Lung (tissue), 12 donors: ENCODE measurements around the gene GH1. TPM values are rescaled to one million over a fixed set of nuclear protein-coding genes. Genes with fewer than 3 reads are reported as not detected.
A peak's percentile ranks its signal among the peaks of the same experiment; 100 is the strongest.

Experiments
- ATAC-seq: fragments of 200-7000 bp; cut with Tn5 transposase; one replicate; pipeline ENCODE4 v1.9.1; 2020; ENCODE audit warnings: moderate number of reproducible peaks; ENCODE audit not compliant: insufficient read depth, low FRiP score
- DNase-seq, 3 donors: peaks; one replicate each; pipeline ENCODE4 v3.0.0-alpha.2; 2013 to 2017
- H3K27ac ChIP-seq, 2 donors: one replicate each; pipeline ENCODE4 v1.5.1; 2013; ENCODE audit warnings: mild to moderate bottlenecking in 2 of 2, moderate library complexity in 2 of 2, control low read depth in 1 of 2, inconsistent platforms in 1 of 2, low read depth in 1 of 2, low read length in 1 of 2
- H3K27me3 ChIP-seq, 3 donors: one replicate each; pipeline ENCODE4 v1.5.1; 2013; ENCODE audit warnings: low read length in 2 of 3; ENCODE audit not compliant: control insufficient read depth in 3 of 3, insufficient read depth in 3 of 3
- H3K36me3 ChIP-seq, 4 donors: one replicate each; pipeline ENCODE4 v1.5.1; 2013; ENCODE audit warnings: low read length in 4 of 4, mild to moderate bottlenecking in 1 of 4, moderate library complexity in 1 of 4; ENCODE audit not compliant: control insufficient read depth in 4 of 4, insufficient read depth in 4 of 4
- H3K4me1 ChIP-seq, 5 donors: one replicate each; pipeline ENCODE4 v1.5.1; 2013; ENCODE audit warnings: low read length in 5 of 5, mild to moderate bottlenecking in 2 of 5, moderate library complexity in 1 of 5; ENCODE audit not compliant: control insufficient read depth in 5 of 5, insufficient read depth in 5 of 5
- H3K4me3 ChIP-seq: one replicate; pipeline ENCODE4 v1.5.1; 2013; ENCODE audit warnings: mild to moderate bottlenecking, control low read depth, moderate library complexity
- H3K9ac ChIP-seq, 2 donors: one replicate each; pipeline ENCODE4 v1.5.1; 2013; ENCODE audit warnings: low read length in 2 of 2, control low read depth in 1 of 2; ENCODE audit not compliant: insufficient read depth in 1 of 2
- H3K9me3 ChIP-seq, 4 donors: one replicate each; pipeline ENCODE4 v1.5.1; 2013; ENCODE audit warnings: low read length in 3 of 4, mild to moderate bottlenecking in 1 of 4, moderate library complexity in 1 of 4; ENCODE audit not compliant: control insufficient read depth in 4 of 4, insufficient read depth in 3 of 4
- WGBS, 2 donors: extraction: QIAGEN DNeasy Blood & Tissue Kit; methylation state at CpG; one replicate each; pipeline ENCODE4 v1.1.7; 2013; 5-methylcytosine and 5-hydroxymethylcytosine counted together
- polyA plus RNA-seq, 2 donors: library from polyadenylated mRNA; stranded (reverse); fragments of 200-250 nt; gene quantifications; one replicate each; pipeline ENCODE4 v1.2.1, GENCODE V29; 2013
- total RNA-seq, 2 donors: library from RNA; depleted of rRNA in 1 of 2; stranded (reverse); fragments of >200 nt in 1 of 2; gene quantifications; one replicate each; pipeline ENCODE4 v1.2.1, GENCODE V29; 2014 to 2021
- TF ChIP-seq, protein P1 (sequence below): IDR thresholded peaks from 2 replicates; pipeline ENCODE4 v1.5.1; 2012; ENCODE audit warnings: mild to moderate bottlenecking; ENCODE audit errors: control extremely low read depth, extremely low read depth
- donor health status: control.
- donor health status: control.
- donor health status: Bipolar disorder and iron deficiency.
- donor health status: healthy.
- donor health status: DM: yes; HTN: yes; CAD: no.

The GH1 gene
- total and polyA plus RNA-seq, 4 donors = not detected

DNA sequence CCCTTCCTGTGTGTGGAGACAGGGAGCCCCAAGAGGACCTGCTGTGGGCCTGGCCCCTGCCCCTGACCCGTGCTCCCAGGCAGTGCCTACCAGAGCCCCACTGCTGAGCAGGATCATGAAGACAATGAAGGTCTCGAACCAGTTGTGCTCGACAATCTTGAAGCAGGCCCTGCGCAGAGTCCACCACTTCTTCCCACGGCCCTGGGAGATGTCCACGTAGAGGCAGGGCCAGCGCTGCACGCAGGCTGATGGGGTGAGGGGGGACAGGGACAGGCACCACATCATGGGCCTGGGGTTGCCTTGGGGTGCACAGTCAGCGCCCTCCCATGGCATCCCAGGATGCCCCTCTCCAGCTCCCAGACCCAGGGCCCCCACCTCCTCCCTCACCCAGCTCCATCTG is 29.9 kb upstream of the GH1 start:
- DNase-seq = no peak
- ATAC-seq = no peak
- TF ChIP-seq, protein P1, sequence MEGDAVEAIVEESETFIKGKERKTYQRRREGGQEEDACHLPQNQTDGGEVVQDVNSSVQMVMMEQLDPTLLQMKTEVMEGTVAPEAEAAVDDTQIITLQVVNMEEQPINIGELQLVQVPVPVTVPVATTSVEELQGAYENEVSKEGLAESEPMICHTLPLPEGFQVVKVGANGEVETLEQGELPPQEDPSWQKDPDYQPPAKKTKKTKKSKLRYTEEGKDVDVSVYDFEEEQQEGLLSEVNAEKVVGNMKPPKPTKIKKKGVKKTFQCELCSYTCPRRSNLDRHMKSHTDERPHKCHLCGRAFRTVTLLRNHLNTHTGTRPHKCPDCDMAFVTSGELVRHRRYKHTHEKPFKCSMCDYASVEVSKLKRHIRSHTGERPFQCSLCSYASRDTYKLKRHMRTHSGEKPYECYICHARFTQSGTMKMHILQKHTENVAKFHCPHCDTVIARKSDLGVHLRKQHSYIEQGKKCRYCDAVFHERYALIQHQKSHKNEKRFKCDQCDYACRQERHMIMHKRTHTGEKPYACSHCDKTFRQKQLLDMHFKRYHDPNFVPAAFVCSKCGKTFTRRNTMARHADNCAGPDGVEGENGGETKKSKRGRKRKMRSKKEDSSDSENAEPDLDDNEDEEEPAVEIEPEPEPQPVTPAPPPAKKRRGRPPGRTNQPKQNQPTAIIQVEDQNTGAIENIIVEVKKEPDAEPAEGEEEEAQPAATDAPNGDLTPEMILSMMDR = no peak

DNA sequence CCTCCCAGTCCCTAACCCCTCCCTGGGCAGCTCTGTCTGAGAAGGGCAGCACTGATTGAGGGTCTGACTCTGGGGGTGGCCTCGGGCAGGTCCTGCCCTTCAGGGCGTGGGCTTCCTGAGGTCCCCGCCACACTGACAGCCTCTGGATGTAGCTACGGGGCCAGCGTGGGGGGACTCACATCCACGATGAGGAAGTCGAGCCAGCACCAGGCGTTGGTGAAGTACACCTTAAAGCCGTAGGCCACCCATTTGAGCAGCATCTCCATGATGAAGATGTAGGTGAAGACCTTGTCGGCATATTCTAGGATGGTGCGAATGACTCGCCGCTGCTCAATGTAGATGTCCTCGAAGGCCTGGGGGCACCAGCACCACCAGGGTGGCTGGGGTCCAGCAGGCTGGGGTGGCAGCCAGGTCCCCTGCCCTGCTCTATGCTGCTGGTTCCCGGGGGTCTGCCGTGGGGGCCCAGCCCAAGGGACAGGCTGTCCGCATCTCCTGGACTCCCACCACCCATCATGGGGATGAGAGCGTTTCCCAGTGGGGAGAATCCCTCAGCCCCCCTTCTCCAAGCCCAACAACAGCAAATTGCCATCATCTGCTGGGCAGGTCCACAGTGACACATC is 29.2 kb upstream of the GH1 start:
- Histone ChIP-seq H3K9ac (no peak overlapping the region), H3K27me3 (no peaks in the 10 kb centered on the region), H3K27ac (no peak overlapping the region), H3K4me1 (peaks cover 0 to 4% (median 0%) of the 10 kb centered on the region in 5 donors), H3K9me3 (no peaks in the 10 kb centered on the region), H3K4me3 (no peak overlapping the region), H3K36me3 (no peaks in the 10 kb centered on the region)
- whole genome bisulfite sequencing, 2 donors = 67 to 84% methylated on average over 18 of the region's 18 CpGs
- TF ChIP-seq, protein P1 = no peak
- no peak for DNase-seq
- no peak for ATAC-seq

More for the DNA sequence above, 29.9 kb upstream of the GH1 start:
- Histone ChIP-seq H3K9me3 (no peaks in the 10 kb centered on the region), H3K4me3 (no peak overlapping the region), H3K36me3 (no peaks in the 10 kb centered on the region), H3K4me1 (peaks cover 0 to 4% (median 0%) of the 10 kb centered on the region in 5 donors), H3K27ac (no peak overlapping the region), H3K27me3 (no peaks in the 10 kb centered on the region), H3K9ac (no peak overlapping the region)
- WGBS, 2 donors = 92 to 97% methylated on average over 8 to 9 of the region's 9 CpGs

DNA sequence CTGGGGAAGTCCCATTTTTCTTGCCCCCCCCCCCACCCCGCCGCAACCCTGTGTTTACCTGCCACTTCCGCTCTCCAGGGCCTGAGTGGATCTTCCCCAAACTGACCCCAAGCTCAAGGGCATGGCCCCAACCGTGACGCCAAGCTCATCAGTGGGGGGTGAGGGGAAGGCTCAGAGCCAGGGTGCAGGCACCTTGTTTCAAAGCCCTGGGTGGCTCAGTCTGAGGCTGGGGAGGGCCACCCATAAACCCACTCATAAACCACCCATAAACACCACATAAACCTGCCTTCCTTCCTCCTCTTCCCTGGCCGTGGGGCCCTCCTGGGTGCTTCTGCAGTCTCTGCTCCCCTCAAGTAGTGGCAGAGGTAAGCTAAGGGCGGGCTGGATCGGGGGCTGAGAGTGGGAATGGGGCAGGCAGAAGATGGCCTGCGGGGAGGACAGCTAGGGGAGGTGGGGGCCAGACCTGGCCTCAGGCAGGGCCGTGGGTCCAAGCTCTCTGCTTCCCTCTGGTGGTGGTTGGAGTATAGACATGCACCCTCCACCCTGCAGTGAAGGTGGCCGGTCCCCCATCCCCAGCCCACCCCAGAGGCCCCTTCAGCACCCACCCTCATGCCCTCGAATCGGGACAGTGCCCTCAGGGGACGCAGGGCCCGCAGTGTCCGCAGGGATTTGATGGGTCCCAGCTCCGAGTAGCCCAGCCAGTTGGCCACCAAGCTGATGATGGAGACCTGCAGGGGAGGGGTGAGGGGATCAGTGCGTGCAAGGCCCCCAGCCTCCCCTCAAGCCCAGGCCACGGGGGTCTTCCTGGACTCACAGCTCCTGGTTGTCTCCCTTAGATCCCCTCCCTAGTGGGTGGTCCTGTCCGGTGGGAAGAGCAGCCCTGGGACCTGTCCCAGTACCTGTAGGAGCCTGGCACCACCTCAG is 28.1 kb upstream of the GH1 start:
- H3K36me3 ChIP-seq = no peaks in the 10 kb centered on the region
- no peaks in the 10 kb centered on the region for H3K9me3 ChIP-seq
- no peak for ATAC-seq
- no peak overlapping the region for H3K27ac ChIP-seq
- H3K9ac ChIP-seq = no peak overlapping the region
- peaks cover 0 to 4% (median 0%) of the 10 kb centered on the region in 5 donors for H3K4me1 ChIP-seq
- H3K4me3 ChIP-seq = no peak overlapping the region
- H3K27me3 ChIP-seq = no peaks in the 10 kb centered on the region
- WGBS, 2 donors = 36% methylated on average over 20 of the region's 20 CpGs
- TF ChIP-seq, protein P1 = peak; percentile 31
- DNase-seq = peak; percentile 25 to 49 (median 44)
